IMR-90 (cell line): ENCODE measurements around the gene SERPINH1. TPM values are rescaled to one million over a fixed set of nuclear protein-coding genes. Genes with fewer than 3 reads are reported as not detected.

Experiments
- USF2 ChIP-seq: fragments of 150-350 bp; IDR thresholded peaks from 2 replicates; pipeline ENCODE4 v1.6.1; 2017; ENCODE audit warnings: mild to moderate bottlenecking, antibody characterized with exemption, low read length, low read depth
- polyA plus RNA-seq, 3 experiments: library from polyadenylated mRNA; depleted of rRNA; stranded (reverse); fragments of >200 nt; gene quantifications; 2 replicates each; pipeline ENCODE4 v1.2.3, GENCODE V29; 2012; ENCODE audit warnings: low replicate concordance in 1 of 3
- total RNA-seq: library from RNA; depleted of rRNA; stranded (reverse); fragments of >200 nt; gene quantifications from 2 replicates; pipeline ENCODE4 v1.2.3, GENCODE V29; 2012

Gene SERPINH1
- total and polyA plus RNA-seq, 2 of the 4 experiments (the other 2 are of a cell fraction): 841 to 1,857 TPM

- no peak for TF ChIP-seq USF2
Measured at GRCh38 chr11:75582895-75583717, 21.1 kb downstream of the SERPINH1 start (continued).
